Fibroblast of villous mesenchyme (primary cell): ENCODE measurements around the gene HPCAL1. TPM values are rescaled to one million over a fixed set of nuclear protein-coding genes. Genes with fewer than 3 reads are reported as not detected.

Source experiments
- DNase-seq: peaks from one replicate; pipeline ENCODE4 v3.0.0-alpha.2; 2010; ENCODE audit warnings: low read depth
- H3K4me3 ChIP-seq: 2 replicates; pipeline ENCODE4 v1.5.1; 2011; ENCODE audit warnings: low read depth, mild to moderate bottlenecking, low read length
- CTCF ChIP-seq: IDR thresholded peaks from 2 replicates; pipeline ENCODE4 v1.5.1; 2012; ENCODE audit warnings: low read depth, mild to moderate bottlenecking, low read length; ENCODE audit not compliant: insufficient read depth
- total RNA-seq: library from RNA; depleted of rRNA; stranded (reverse); fragments of >200 nt; gene quantifications from 2 replicates; pipeline ENCODE4 v1.2.3, GENCODE V29; 2012

The HPCAL1 gene
- total RNA-seq, 1 donor, result 60.0 TPM

GRCh38 chr2:10264506-10265328 lies 38.0 kb upstream of the HPCAL1 start:
- no peak for DNase-seq
- TF ChIP-seq CTCF, result no peak
- no peak overlapping the region for H3K4me3 ChIP-seq

- DNase-seq, result no peak
- H3K4me3 ChIP-seq, result no peak overlapping the region
- no peak for TF ChIP-seq CTCF
Observed at GRCh38 chr2:10265329-10266132, 37.2 kb upstream of the HPCAL1 start.

- no peak overlapping the region for H3K4me3 ChIP-seq
- DNase-seq, result no peak
Observed at GRCh38 chr2:10266133-10266620, 36.5 kb upstream of the HPCAL1 start.

GRCh38 chr2:10267036-10267435 lies 35.7 kb upstream of the HPCAL1 start:
- DNase-seq, result no peak
- H3K4me3 ChIP-seq, result no peak overlapping the region
- TF ChIP-seq CTCF, result no peak

More at GRCh38 chr2:10266133-10266620, 36.5 kb upstream of the HPCAL1 start:
- no peak for TF ChIP-seq CTCF

GRCh38 chr2:10267551-10268465 lies 34.9 kb upstream of the HPCAL1 start:
- TF ChIP-seq CTCF, result no peak
- no peak overlapping the region for H3K4me3 ChIP-seq
- no peak for DNase-seq

GRCh38 chr2:10269291-10269690 lies 33.4 kb upstream of the HPCAL1 start:
- no peak overlapping the region for H3K4me3 ChIP-seq
- TF ChIP-seq CTCF, result no peak
- no peak for DNase-seq
